ENCODE results near the gene CCDC57.

Gene CCDC57

DNA sequence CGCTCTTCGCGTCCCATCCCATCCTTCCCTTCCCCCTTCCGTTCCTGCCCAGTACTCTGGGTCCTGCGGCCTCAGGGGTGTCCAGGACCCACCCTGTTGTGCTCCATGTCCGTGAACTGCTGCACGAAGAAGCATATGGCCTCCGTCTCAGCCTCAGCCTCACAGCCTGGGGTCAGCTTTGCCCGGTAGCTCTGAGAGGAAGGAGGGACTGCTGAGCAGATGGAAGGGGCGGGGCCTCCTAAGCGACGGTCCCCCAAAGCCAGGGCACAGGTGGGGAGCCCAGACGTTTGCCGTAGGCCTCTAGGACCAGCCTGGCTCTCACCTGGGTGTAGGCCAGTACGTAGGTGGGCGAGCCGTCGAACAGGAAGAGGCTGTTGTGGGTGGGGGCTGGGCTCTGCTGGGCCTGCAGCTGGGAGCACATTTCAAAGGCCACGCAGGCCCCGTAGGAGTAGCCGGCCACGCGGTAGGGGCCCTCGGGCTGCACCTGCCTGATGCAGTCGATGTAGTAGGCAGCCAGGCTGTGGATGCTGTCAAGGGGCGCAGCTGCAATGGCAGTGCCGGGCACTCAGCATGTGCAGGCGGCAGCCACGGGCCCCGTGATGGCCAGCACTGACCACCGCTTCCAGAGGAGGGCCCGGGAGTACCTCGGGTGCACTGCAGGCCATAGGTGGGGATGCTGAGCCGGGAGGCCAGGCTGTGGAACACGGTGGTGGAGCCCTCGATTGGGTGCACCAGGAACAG is 132.4 kb downstream of the CCDC57 start:
- CTCF ChIA-PET, result no interaction called here
- Mint-ChIP-seq H3K36me3 (peaks cover 24% of the 10 kb centered on the region), H3K4me1 (no peaks in the 10 kb centered on the region), H3K9me3 (no peaks in the 10 kb centered on the region), H3K27me3 (no peaks in the 10 kb centered on the region), H3K27ac (no peak overlapping the region), H3K4me3 (no peak overlapping the region)
- no peak for DNase-seq

DNA sequence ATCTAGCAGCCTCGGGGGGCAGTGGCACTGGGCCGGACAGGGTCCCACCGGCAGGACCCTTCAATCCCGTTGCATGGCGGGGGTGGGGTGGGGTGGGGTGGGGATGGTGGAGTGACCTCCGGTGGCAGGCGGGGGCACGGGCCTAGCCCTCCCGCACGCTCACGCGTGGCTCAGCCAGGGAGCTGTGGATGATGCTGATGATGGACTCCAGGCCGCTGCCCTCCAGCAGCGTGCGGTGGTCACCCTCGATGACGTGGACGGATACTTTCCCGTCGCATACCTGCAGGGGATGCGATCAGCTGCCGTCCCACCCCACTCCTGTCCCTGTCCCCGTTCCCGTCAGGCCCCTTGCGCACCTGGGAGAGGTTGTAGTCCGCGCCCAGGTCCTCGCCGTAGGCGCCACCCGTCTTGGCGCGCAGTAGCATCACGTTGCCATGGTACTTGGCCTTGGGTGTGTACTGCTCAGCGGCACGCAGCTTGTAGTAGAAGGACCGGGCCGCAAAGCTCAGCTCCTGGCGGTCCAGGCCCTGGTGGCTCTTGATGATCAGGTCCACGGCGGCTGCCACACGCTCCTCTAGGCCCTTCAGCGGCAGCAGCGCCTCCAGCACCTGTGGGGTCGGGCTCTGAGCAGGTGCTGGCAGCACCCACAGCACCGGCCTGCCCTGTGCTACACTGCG is 133.5 kb downstream of the CCDC57 start:
- no peak for DNase-seq
- Mint-ChIP-seq H3K27me3 (peaks cover 4% of the 10 kb centered on the region), H3K4me3 (no peak overlapping the region), H3K27ac (no peak overlapping the region), H3K36me3 (peaks cover 20% of the 10 kb centered on the region), H3K4me1 (no peaks in the 10 kb centered on the region), H3K9me3 (no peaks in the 10 kb centered on the region)
- CTCF ChIA-PET, result no interaction called here

DNA sequence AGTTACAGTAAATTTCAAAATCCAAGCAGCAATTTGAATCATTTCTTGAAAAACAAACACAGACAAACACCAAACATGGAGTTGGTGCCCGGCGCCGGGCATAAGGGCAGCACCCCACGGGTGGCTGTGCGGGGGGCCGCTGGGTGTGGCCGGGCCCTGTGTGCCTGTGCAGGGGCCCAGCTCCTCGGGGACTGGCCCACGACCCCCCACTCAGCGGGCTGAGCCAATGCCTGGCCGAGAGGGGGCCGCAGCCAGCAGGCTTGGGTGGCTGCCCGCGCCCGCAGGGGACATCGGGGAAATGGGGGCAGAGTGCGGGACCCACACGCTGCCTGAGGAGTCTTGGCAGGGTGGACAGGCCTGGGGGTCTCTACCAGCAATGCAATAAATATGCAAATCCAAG is 134.2 kb downstream of the CCDC57 start:
- no peak for DNase-seq
- Mint-ChIP-seq H3K36me3 (peaks cover 19% of the 10 kb centered on the region), H3K4me3 (no peak overlapping the region), H3K4me1 (no peaks in the 10 kb centered on the region), H3K27me3 (peaks cover 4% of the 10 kb centered on the region), H3K27ac (no peak overlapping the region), H3K9me3 (no peaks in the 10 kb centered on the region)
- CTCF ChIA-PET, result no interaction called here

DNA sequence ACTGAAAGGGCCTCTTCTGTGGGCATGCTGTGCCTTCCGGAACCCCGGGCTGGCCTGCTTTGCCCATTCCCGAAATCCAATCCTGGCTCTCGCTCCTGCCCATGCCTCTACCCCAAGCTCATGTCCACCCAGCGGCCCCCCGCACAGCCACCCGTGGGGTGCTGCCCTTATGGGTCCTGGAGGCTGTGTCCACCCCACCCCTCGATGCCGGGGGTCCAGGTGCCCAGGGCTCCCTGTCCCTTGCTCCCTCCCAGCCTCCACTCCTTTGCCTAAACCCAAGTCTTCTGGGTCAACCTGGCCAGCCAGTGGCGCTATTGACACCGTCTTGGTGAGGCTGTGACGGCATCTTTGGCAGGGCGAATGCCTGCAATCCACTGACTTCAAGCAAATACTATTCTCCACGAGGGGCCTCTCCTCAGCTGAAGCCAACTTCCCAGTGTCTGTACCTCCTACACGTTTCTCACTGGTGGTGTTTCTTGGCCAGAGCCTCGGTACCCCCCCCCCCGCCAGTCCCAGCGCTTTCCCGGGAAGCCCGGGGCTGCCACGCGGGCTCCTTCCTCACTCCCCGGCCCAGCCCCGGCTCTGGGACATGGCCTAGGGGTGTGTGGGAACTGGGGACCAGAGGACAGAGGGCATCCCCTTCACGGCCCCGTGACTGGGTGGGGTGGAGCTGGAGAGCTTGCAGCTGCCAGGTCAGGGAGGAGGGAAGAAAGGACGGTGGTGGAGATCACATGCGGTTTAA is 134.9 kb downstream of the CCDC57 start:
- CTCF ChIA-PET, result no interaction called here
- Mint-ChIP-seq H3K36me3 (peaks cover 14% of the 10 kb centered on the region), H3K27me3 (peaks cover 10% of the 10 kb centered on the region), H3K9me3 (no peaks in the 10 kb centered on the region), H3K4me1 (no peaks in the 10 kb centered on the region), H3K4me3 (no peak overlapping the region), H3K27ac (no peak overlapping the region)
- DNase-seq, result no peak

DNA sequence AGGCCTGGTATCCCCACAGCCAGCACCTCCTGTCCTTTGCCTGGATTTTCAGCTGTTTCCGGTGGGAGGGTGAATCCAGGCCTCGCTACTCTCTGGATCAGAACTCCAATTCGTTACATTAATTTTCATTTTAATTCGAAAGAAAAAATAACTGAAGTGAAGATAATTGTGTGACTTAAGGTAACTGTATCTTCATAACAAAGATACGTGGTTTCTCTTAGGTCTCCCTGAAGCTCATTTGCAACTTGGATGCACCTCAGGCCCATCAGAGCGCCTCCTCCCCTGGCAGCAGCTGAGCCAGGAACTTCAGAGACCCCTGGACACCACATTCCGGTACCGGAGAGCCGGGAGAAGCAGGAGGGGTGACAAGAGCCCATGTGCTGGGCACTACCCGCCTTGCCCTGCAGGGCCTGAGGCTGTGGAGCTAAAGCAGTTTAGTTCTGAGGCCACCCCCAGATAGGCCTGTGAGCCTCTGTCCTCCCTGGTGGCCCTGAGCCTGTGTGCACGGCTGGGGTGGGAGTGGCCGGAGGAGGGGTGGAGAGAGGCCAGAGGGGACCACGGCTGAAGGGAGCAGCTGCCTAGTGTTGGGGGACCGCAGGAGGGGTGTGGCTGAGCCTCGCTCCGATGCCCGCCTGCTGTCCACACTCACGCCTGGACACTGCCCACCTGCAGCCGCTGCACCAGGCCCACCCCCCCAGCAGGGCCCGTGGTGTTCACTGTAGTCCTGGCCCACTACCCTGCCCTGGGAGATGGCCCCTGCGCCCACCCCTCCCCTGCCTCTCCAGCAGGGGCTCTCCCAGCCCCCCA is 135.7 kb downstream of the CCDC57 start:
- CTCF ChIA-PET, result no interaction called here
- no peak for DNase-seq
- no peak overlapping the region for H3K27ac Mint-ChIP-seq

DNA sequence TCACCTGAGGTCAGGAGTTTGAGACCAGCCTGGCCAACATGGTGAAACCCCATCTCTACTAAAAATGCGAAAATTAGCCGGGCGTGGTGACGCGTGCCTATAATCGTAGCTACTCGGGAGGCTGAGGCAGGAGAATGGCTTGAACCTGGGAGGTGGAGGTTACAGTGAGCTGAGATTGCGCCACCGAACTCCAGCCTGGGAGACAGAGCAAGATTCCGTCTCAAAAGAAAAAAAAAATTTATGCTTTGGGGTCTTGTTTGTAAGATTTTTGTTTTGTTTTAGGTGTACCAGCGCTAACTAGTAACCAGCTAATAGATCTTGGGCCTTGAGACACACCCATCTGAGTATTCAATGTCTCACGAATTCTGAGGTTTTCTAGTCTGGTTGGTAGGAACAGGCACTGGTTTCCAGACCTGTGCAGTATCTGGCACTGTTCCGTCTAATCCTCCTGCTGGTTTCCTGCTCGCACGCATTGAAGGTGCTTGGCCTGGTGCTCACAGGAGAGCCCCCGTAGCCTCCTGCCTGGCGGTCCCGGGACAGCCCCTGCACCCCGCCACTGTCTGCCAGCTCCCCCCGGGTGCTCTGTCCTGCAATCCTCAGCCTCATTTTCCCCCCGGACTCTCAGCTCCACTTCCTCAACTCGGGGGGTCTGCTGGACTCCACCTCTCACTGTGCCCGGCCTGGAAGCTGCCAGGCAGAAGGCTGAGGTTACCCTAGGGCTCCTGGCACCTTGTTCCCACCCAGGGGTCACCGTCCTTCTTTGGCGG is 136.4 kb downstream of the CCDC57 start:
- H3K4me1 Mint-ChIP-seq, result no peaks in the 10 kb centered on the region
- H3K27ac Mint-ChIP-seq, result no peak overlapping the region
- no peak for DNase-seq
- no peak overlapping the region for H3K4me3 Mint-ChIP-seq
- no peaks in the 10 kb centered on the region for H3K9me3 Mint-ChIP-seq
- H3K36me3 Mint-ChIP-seq, result peaks cover 14% of the 10 kb centered on the region
- peaks cover 16% of the 10 kb centered on the region for H3K27me3 Mint-ChIP-seq
- CTCF ChIA-PET, result no interaction called here

More for the DNA sequence above, 135.7 kb downstream of the CCDC57 start:
- Mint-ChIP-seq H3K36me3 (peaks cover 14% of the 10 kb centered on the region), H3K9me3 (no peaks in the 10 kb centered on the region), H3K4me3 (no peak overlapping the region), H3K27me3 (peaks cover 16% of the 10 kb centered on the region), H3K4me1 (no peaks in the 10 kb centered on the region)

DNA sequence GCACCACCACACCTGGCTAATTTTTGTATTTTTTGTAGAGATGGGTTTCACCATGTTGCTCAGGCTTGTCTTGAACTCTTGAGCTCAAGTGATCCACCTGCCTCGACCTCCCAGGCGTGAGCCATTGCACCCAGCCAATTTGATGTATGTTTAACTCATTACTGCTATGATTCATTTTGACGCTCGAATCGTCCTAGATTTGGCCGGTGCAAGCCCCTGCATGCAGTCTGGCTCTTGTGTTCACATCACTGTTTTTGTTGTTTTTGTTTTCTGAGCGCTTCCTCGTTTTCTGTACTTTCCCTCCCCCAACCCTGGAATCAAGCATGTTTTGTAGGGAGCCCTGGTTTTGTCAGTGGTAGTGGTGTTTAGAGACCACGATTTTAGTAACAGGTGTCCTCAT is 139.2 kb downstream of the CCDC57 start:
- no peak overlapping the region for H3K4me3 Mint-ChIP-seq
- DNase-seq, result no peak
- H3K9me3 Mint-ChIP-seq, result no peaks in the 10 kb centered on the region
- H3K4me1 Mint-ChIP-seq, result no peaks in the 10 kb centered on the region
- peaks cover 21% of the 10 kb centered on the region for H3K27me3 Mint-ChIP-seq
- CTCF ChIA-PET, result no interaction called here
- H3K27ac Mint-ChIP-seq, result no peak overlapping the region
- peaks cover 3% of the 10 kb centered on the region for H3K36me3 Mint-ChIP-seq

DNA sequence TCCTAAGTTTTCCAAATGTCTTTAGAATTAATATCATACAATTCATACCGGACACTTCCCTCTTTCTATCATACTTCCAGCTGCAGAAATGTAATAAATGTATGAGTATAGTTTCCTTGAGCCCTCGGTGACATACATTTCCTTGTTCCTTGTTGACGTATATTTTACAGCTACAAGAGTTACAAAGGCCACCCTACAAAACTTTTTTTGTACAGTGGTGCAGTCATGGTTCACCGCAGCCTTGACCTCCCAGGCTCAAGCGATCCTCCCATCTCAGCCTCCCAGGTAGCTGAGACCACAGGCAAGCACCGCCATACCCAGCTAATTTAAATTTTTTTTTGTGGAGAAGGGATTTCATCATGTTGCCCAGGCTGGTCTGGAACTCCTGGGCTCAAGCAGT is 139.8 kb downstream of the CCDC57 start:
- Mint-ChIP-seq H3K27me3 (peaks cover 21% of the 10 kb centered on the region), H3K4me1 (no peaks in the 10 kb centered on the region), H3K27ac (no peak overlapping the region), H3K36me3 (no peaks in the 10 kb centered on the region), H3K4me3 (no peak overlapping the region), H3K9me3 (no peaks in the 10 kb centered on the region)
- CTCF ChIA-PET, result no interaction called here
- DNase-seq, result no peak

DNA sequence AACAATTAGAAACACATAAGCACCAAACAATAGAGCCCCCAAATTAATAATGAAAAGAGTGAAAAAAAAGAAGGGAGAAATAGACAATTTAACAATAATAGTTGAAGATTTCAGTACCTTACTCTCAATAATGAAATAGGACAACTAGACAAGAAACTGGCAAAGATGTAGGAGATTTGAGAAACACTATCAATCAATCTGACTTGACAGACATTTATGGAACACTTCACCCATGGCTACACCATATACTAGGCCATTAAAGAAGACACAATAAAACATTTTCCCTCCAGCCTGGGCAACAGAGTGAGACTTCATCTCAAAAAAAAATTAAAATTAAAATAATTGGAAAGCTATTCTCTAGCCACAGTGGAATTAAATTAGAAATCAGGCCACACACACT is 142.0 kb downstream of the CCDC57 start:
- CTCF ChIA-PET, result interaction anchor here (0.7 kb wide), 1 partner anchor 103 kb away, joined by 3 read pairs; no protein-coding TSS in a partner anchor
- Mint-ChIP-seq H3K4me1 (peaks cover 11% of the 10 kb centered on the region), H3K36me3 (no peaks in the 10 kb centered on the region), H3K4me3 (no peak overlapping the region), H3K9me3 (no peaks in the 10 kb centered on the region), H3K27me3 (peaks cover 21% of the 10 kb centered on the region), H3K27ac (peak overlapping the region; percentile 35)
- DNase-seq, result no peak

DNA sequence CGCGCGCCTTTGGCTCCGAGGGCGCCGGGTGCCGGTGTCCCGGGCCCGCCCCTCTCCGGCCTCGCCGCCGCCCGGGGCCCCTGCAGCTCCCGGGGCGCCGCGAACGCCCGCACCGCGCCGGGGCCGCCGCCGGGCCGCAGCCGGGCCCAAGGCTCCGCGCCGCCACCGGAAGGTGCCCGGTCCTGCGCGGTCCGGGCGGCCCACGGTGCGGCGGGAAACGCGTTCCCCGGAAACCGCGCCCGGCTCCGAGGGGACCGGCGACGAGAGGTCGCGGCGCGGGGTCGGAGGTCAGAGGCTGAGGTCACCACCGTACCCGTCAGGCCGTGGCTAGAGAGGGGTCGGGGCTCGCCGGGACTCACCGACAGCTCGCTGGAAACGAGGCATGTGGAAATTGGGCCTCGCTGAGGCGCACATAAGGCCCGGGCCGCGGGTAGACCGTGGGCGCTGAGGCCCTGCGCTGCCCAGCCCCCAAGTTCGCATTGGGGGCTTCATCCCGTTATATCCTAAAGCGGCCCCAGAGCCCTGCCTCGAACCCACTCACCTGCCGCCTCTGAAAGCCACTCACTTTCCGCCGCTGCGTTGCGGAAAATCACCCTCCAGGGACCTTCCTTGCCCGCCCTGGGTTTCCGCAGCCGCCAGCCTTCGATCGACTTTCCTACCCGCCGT is 146.9 kb downstream of the CCDC57 start, which contains the start of gene DUS1L:
DUS1L (minus strand) TSS at position 167 of the 666 bp plus-strand sequence. CDS start 745 bp downstream, outside the sequence.
- peak within 1 kb of the TSS; percentile 84 for H3K4me3 Mint-ChIP-seq
- peak within 1 kb of the TSS; percentile 90 for H3K27ac Mint-ChIP-seq
- peaks cover 4% of the 10 kb centered on the region for H3K27me3 Mint-ChIP-seq
- H3K9me3 Mint-ChIP-seq, result no peaks in the 10 kb centered on the region
- peaks cover 2% of the 10 kb centered on the region for H3K36me3 Mint-ChIP-seq
- DNase-seq, result peak; percentile 73
- CTCF ChIA-PET, result interaction anchor here (1.7 kb wide), 1 partner anchor 28 kb away, joined by 4 read pairs; the partner anchor contains the start of gene DCXR
- peaks cover 20% of the 10 kb centered on the region for H3K4me1 Mint-ChIP-seq

DNA sequence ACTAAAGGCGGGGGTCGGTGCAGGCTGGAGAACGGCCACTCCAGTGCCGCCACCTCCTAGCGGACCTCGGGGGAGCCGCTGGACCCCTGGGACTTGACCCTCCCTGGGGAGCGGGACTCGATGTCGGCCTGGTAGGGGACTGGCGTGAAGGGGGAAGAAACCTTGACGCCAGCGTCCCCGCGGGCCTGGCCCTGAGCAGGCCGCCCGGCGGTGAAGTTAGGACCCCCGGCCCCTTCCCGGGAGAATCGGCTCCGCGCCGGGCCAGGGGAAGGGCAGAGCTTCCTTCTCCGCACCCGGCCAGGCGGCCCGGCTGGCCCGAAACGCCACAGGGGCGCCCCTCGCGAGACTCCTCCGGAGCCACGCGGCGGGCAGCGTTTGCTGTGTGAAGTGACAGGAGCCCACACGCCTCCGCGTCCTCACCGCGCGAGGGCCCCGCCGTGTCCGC is 147.4 kb downstream of the CCDC57 start:
- Mint-ChIP-seq H3K36me3 (peaks cover 6% of the 10 kb centered on the region), H3K27ac (peak overlapping the region; percentile 68), H3K9me3 (no peaks in the 10 kb centered on the region), H3K4me3 (peak overlapping the region; percentile 66), H3K4me1 (peaks cover 20% of the 10 kb centered on the region), H3K27me3 (peaks cover 3% of the 10 kb centered on the region)
- DNase-seq, result peak; percentile 55
- CTCF ChIA-PET, result no interaction called here

DNA sequence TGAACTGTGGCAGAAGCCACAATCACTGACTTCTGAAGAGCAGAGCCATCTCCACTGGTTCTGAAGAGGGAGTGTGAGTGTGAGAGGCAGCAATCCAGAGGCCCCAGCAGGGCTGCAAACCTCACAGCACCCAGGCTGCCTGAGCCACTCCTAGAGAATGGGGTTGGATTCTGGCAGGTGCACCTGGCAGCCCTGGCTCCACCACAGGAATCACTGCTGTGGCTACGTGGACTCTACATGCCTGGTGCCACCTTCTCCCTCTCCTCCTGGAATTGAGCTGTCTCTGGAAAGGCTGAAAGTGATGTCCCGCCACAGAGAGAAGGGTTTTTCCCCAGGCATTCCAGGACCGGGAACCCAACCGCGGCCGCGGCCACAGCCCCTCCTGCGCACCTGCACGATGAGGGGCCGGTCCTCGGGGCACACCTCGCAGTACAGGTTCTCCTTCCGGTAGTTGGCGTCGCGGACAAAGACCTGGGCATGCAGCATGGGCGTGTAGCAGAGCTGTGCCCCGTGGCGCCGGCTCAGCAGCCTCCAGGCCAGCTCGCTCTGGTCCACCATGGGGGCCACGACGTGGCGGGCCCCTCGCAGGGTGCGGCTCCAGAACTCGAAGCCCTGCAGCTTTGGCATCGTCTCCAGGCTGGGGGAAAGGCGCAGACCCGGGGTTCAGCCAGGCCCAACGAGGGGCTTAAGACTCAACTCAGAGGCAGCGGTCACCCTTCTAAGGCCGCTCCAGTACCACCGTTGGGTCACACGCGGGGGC is 148.0 kb downstream of the CCDC57 start:
- CTCF ChIA-PET, result no interaction called here
- Mint-ChIP-seq H3K27me3 (no peaks in the 10 kb centered on the region), H3K4me1 (peaks cover 20% of the 10 kb centered on the region), H3K4me3 (peak overlapping the region; percentile 66), H3K36me3 (peaks cover 8% of the 10 kb centered on the region), H3K9me3 (no peaks in the 10 kb centered on the region), H3K27ac (peak overlapping the region; percentile 68)
- DNase-seq, result no peak
